Left renal pelvis (tissue), 4 donors: ENCODE measurements around the gene PATE1. TPM values are rescaled to one million over a fixed set of nuclear protein-coding genes. Genes with fewer than 3 reads are reported as not detected.

ENCODE experiments used
- DNase-seq, 4 donors: peaks; one replicate each; pipeline ENCODE4 v3.0.0-alpha.2; 2013; ENCODE audit warnings: low read depth in 4 of 4, low spot score in 3 of 4
- polyA plus RNA-seq, 4 donors: library from polyadenylated mRNA; unstranded; fragments of 120-200 nt; gene quantifications; one replicate each; pipeline ENCODE4 v1.2.1, GENCODE V29; 2013; ENCODE audit not compliant: insufficient read length in 4 of 4

Gene PATE1
- polyA plus RNA-seq, 4 donors = not detected

DNA sequence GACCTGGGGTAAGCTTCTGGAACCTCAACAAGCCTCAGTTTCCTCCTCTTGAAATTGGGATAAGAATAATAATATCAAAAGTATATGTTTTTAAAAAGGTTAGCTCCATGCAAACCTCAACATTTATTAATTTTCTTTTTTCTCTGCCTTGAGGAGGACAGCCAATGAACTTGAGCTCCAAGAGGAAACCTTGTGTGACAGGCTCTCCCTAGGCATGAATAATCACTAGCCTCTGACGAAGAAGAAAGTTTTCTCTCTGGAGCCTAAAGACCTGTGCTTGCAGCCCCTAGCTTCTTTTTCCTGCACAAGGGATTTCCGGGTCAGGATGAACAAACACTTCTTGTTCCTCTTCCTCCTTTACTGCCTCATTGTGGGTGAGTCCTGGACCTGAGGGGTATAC lies 41.7 kb downstream of the PATE1 start, which contains the start of gene PATE3:
Gene PATE3, plus strand, starts transcription at position 301 of the 400 bp plus-strand sequence. Its CDS starts 25 bp downstream, at position 326.
- DNase-seq = no peak

DNA sequence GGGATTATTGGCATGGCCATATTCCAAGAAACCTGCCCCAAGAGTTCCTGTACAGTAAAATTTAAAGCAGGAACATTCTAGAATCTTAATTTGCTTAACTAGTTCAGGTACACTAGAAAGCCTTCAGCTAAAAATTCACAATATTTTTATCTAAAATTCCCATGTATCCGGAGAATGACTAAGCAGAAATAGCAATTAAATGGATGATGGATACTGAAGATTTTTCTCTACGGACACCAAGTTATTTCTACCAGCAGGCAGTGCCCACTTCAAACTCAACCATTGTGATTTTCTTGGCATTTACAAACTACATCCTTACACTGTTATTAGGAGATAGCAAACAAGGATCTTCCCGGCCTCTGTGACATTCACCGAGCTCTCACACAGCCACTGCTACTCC lies 44.7 kb downstream of the PATE1 start:
- no peak for DNase-seq

DNA sequence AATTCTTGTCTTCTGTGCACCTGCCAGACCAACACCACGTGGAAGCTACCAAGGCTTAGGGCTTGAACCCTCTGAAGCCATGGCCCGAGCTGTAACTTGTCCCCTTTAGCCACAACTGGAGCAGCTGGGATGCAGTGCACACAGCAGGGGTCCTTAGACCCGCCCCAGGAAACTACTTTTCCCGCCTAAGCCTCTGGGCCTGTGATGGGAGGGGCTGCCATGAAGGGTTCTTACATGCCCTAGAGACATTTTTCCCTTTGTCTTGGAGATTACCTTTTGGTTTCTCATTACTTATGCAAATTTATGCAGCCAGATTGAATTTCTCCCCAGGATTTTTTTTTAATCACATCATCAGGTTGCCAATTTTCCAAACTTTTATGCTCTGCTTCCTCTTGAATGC lies 51.6 kb downstream of the PATE1 start:
- DNase-seq = no peak

Other genes with a start within 250 kb of the PATE1 start
- 100 to 1,000 TPM in 3 of 4 donors, 10 to 100 TPM in 1; 90.9 to 126 (median 115) TPM for gene EI24, start 176.8 kb upstream of the PATE1 start, polyA plus RNA-seq
- gene STT3A, start 153.4 kb upstream of the PATE1 start, polyA plus RNA-seq = 100 to 1,000 TPM; 186 to 226 (median 206) TPM
- gene CHEK1, start 121.1 kb upstream of the PATE1 start, polyA plus RNA-seq = 10 to 100 TPM; 15.7 to 32.9 (median 29.9) TPM
- gene ACRV1, start 65.4 kb upstream of the PATE1 start, polyA plus RNA-seq = 1 to 10 TPM in 2 of 4 donors, under 1 TPM in 2; 0.68 to 1.6 (median 1.00) TPM
- gene PATE2, start 32.5 kb downstream of the PATE1 start, polyA plus RNA-seq = under 1 TPM in 1 of 4 donors, not detected in 3; 0.09 TPM
- not detected for gene PATE3, start 41.8 kb downstream of the PATE1 start, polyA plus RNA-seq
- under 1 TPM in 2 of 4 donors, not detected in 2; 0.15 to 0.19 TPM for gene PATE4, start 87.0 kb downstream of the PATE1 start, polyA plus RNA-seq
- gene HYLS1, start 141.4 kb downstream of the PATE1 start, polyA plus RNA-seq = 10 to 100 TPM; 10.2 to 14.4 (median 13.3) TPM
- gene PUS3, start 156.9 kb downstream of the PATE1 start, polyA plus RNA-seq = 10 to 100 TPM; 13.1 to 21.7 (median 17.3) TPM
- gene DDX25, start 158.2 kb downstream of the PATE1 start, polyA plus RNA-seq = 1 to 10 TPM; 3.9 to 6.1 (median 5.0) TPM
- gene VSIG10L2, start 199.8 kb downstream of the PATE1 start, polyA plus RNA-seq = under 1 TPM in 1 of 4 donors, not detected in 3; 0.53 TPM